Caco-2 (cell line): ENCODE results near the gene ATAD3B. TPM values are rescaled to one million over a fixed set of nuclear protein-coding genes. Genes with fewer than 3 reads are reported as not detected.

Source experiments
- BruUV-seq: library from RNA; stranded (reverse); fragments of 400-500 nt; replicated peaks from 2 replicates; lab custom pipeline; 2021; lab: Mats Ljungman, UMichigan
- CTCF ChIA-PET: fragments of 300-600 bp; sonication (Branson Sonifier 250); formaldehyde crosslinking; loops from one replicate; lab custom pipeline; 2022; ENCODE audit warnings: antibody characterized with exemption; lab: Charles Lee
- POLR2A ChIA-PET: fragments of 300-600 bp; sonication (Branson Sonifier 250); formaldehyde crosslinking; loops from one replicate; lab custom pipeline; 2022; ENCODE audit warnings: antibody characterized with exemption; lab: Charles Lee
- DNase-seq, 2 experiments: peaks; one replicate each; pipeline versions ENCODE4 v3.0.0 to v3.0.0-alpha.2; 2020 to 2022
- H3K27me3 ChIP-seq: replicated peaks from 2 replicates; pipeline ENCODE4 v1.6.0; 2011; ENCODE audit warnings: low read length; ENCODE audit not compliant: control insufficient read depth, insufficient read depth
- H3K36me3 ChIP-seq: 2 replicates; pipeline ENCODE4 v1.5.1; 2011; ENCODE audit warnings: low read length; ENCODE audit not compliant: control insufficient read depth, insufficient read depth
- H3K4me1 ChIP-seq: fragments of 250-450 bp; sonication (Bioruptor Pico); 2 replicates; pipeline ENCODE4 v1.5.1; 2020; ENCODE audit warnings: mild to moderate bottlenecking
- H3K4me3 ChIP-seq: 2 replicates; pipeline ENCODE4 v1.5.1; 2011; ENCODE audit warnings: low read depth, mild to moderate bottlenecking, control low read depth, low read length
- H3K9me3 ChIP-seq: fragments of 250-450 bp; sonication (Bioruptor Pico); 2 replicates; pipeline ENCODE4 v1.5.1; 2020; ENCODE audit warnings: mild to moderate bottlenecking, moderate library complexity
- H3K27ac Mint-ChIP-seq: one replicate; pipeline ENCODE4 v1.8.0; 2022; ENCODE audit warnings: mixed read lengths; ENCODE audit not compliant: unreplicated experiment
- H3K27me3 Mint-ChIP-seq: one replicate; pipeline ENCODE4 v1.8.0; 2022; ENCODE audit warnings: mixed read lengths; ENCODE audit not compliant: insufficient read depth, unreplicated experiment
- H3K36me3 Mint-ChIP-seq: one replicate; pipeline ENCODE4 v1.8.0; 2022; ENCODE audit warnings: mild to moderate bottlenecking, mixed read lengths; ENCODE audit not compliant: insufficient read depth, unreplicated experiment
- H3K4me1 Mint-ChIP-seq: one replicate; pipeline ENCODE4 v1.8.0; 2022; ENCODE audit warnings: low read depth, mixed read lengths; ENCODE audit not compliant: unreplicated experiment
- H3K4me3 Mint-ChIP-seq: one replicate; pipeline ENCODE4 v1.8.0; 2022; ENCODE audit warnings: mild to moderate bottlenecking, moderate library complexity, mixed read lengths; ENCODE audit not compliant: unreplicated experiment
- H3K9me3 Mint-ChIP-seq: one replicate; pipeline ENCODE4 v1.8.0; 2022; ENCODE audit warnings: mixed read lengths; ENCODE audit not compliant: unreplicated experiment
- intact Hi-C: fragments of 100-400 bp; cut with micrococcal nuclease; formaldehyde crosslinking; loops from one replicate; pipeline ENCODE4 v1.10.0; 2022; ENCODE audit not compliant: unreplicated experiment
- total RNA-seq: library from RNA; stranded (reverse); gene quantifications from 2 replicates; pipeline ENCODE4 v1.2.3, GENCODE V29; 2022
- TF ChIP-seq, protein P1 (sequence below), 2 experiments: fragments of 200-600 bp in 1 of 2; IDR thresholded peaks; 1 replicate in 1 of 2; 2 replicates in 1 of 2; pipeline versions ENCODE4 v1.5.1 to v1.8.0; 2011 to 2022; ENCODE audit warnings: antibody characterized with exemption in 1 of 2, control low read depth in 1 of 2, inconsistent platforms in 1 of 2, low read depth in 1 of 2, low read length in 1 of 2, mild to moderate bottlenecking in 1 of 2, moderate library complexity in 1 of 2; ENCODE audit not compliant: insufficient read depth in 1 of 2, severe bottlenecking in 1 of 2, unreplicated experiment in 1 of 2

ATAD3B gene
- total RNA-seq, 1 experiment from 2014 or later, result 48.1 TPM

DNA sequence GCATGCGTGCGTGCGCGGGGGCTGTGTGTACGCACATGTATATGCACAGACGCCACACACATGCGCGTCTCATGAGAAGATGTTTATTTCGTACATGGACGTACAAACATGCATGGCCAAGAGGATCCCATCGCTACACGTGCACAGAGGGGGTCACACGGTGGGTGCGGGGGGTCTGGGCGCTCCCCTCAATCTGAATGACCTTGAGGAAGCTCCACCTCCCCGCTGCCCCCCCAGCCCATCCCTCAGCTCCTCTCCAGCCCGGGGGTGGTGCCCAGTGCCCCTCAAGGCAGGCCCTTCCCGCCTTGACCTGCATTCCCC lies 67.4 kb downstream of the ATAD3B start:
- ChIA-PET CTCF (interaction anchor here (0.7 kb wide), 1 partner anchor 184 kb away, joined by 5 read pairs; no protein-coding TSS in a partner anchor), POLR2A (no interaction called here)
- intact Hi-C loops, result no loop called here
- H3K36me3 ChIP-seq, result no peaks in the 10 kb centered on the region
- no peaks in the 10 kb centered on the region for H3K9me3 Mint-ChIP-seq
- no peaks in the 10 kb centered on the region for H3K27me3 Mint-ChIP-seq
- no peaks in the 10 kb centered on the region for H3K9me3 ChIP-seq
- no peaks in the 10 kb centered on the region for H3K27me3 ChIP-seq
- H3K4me1 ChIP-seq, result no peaks in the 10 kb centered on the region
- no peak overlapping the region for H3K4me3 Mint-ChIP-seq
- peaks cover 38% of the 10 kb centered on the region for H3K36me3 Mint-ChIP-seq
- H3K4me3 ChIP-seq, result no peak overlapping the region
- H3K4me1 Mint-ChIP-seq, result no peaks in the 10 kb centered on the region
- TF ChIP-seq, protein P1, sequence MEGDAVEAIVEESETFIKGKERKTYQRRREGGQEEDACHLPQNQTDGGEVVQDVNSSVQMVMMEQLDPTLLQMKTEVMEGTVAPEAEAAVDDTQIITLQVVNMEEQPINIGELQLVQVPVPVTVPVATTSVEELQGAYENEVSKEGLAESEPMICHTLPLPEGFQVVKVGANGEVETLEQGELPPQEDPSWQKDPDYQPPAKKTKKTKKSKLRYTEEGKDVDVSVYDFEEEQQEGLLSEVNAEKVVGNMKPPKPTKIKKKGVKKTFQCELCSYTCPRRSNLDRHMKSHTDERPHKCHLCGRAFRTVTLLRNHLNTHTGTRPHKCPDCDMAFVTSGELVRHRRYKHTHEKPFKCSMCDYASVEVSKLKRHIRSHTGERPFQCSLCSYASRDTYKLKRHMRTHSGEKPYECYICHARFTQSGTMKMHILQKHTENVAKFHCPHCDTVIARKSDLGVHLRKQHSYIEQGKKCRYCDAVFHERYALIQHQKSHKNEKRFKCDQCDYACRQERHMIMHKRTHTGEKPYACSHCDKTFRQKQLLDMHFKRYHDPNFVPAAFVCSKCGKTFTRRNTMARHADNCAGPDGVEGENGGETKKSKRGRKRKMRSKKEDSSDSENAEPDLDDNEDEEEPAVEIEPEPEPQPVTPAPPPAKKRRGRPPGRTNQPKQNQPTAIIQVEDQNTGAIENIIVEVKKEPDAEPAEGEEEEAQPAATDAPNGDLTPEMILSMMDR (IDR thresholded peaks at IDR 0.05; ENCODE audit: insufficient read depth in 1 of 2, low read depth in 1 of 2, low read length in 1 of 2, severe bottlenecking in 1 of 2, unreplicated experiment in 1 of 2), result no peak
- H3K27ac Mint-ChIP-seq, result no peak overlapping the region
- no TSS peak for BruUV-seq
- DNase-seq, result no peak

- POLR2A ChIA-PET, result no interaction called here
- no peak overlapping the region for H3K4me3 Mint-ChIP-seq
- BruUV-seq, result no TSS peak
- H3K9me3 Mint-ChIP-seq, result no peaks in the 10 kb centered on the region
- no peaks in the 10 kb centered on the region for H3K4me1 Mint-ChIP-seq
- Histone ChIP-seq H3K4me1 (no peaks in the 10 kb centered on the region), H3K27me3 (no peaks in the 10 kb centered on the region), H3K4me3 (no peak overlapping the region), H3K36me3 (no peaks in the 10 kb centered on the region), H3K9me3 (no peaks in the 10 kb centered on the region)
- TF ChIP-seq, protein P1 (IDR thresholded peaks at IDR 0.05; ENCODE audit: insufficient read depth in 1 of 2, low read depth in 1 of 2, low read length in 1 of 2, severe bottlenecking in 1 of 2, unreplicated experiment in 1 of 2), result no peak
- H3K27me3 Mint-ChIP-seq, result no peaks in the 10 kb centered on the region
- CTCF ChIA-PET, result interaction anchor here (0.7 kb wide), 1 partner anchor 184 kb away, joined by 5 read pairs; no protein-coding TSS in a partner anchor
- DNase-seq, result no peak
- intact Hi-C loops, result no loop called here
- H3K27ac Mint-ChIP-seq, result no peak overlapping the region
- peaks cover 38% of the 10 kb centered on the region for H3K36me3 Mint-ChIP-seq
Observed at GRCh38 chr1:1539310-1540089, 67.9 kb downstream of the ATAD3B start.

GRCh38 chr1:1540090-1540817 lies 68.7 kb downstream of the ATAD3B start, which contains the start of gene TMEM240:
Gene TMEM240 (minus strand): TSS chr1:1540624. CDS start chr1:1540346, 278 bp downstream.
- BruUV-seq, result no TSS peak

More at GRCh38 chr1:1540090-1540817, 68.7 kb downstream of the ATAD3B start, which contains the start of gene TMEM240:
- H3K36me3 Mint-ChIP-seq, result peaks cover 41% of the 10 kb centered on the region
- H3K4me1 Mint-ChIP-seq, result no peaks in the 10 kb centered on the region
- no peaks in the 10 kb centered on the region for H3K27me3 Mint-ChIP-seq
- no peaks in the 10 kb centered on the region for H3K9me3 Mint-ChIP-seq
- H3K4me1 ChIP-seq, result no peaks in the 10 kb centered on the region
- ChIA-PET POLR2A (no interaction called here), CTCF (no interaction called here)
- TF ChIP-seq, protein P1 (IDR thresholded peaks at IDR 0.05; ENCODE audit: insufficient read depth in 1 of 2, low read depth in 1 of 2, low read length in 1 of 2, severe bottlenecking in 1 of 2, unreplicated experiment in 1 of 2), result no peak
- no peak within 1 kb of the TSS for H3K4me3 Mint-ChIP-seq
- no peak within 1 kb of the TSS for H3K4me3 ChIP-seq
- H3K36me3 ChIP-seq, result no peaks in the 10 kb centered on the region
- intact Hi-C loops, result no loop called here
- H3K9me3 ChIP-seq, result no peaks in the 10 kb centered on the region
- no peaks in the 10 kb centered on the region for H3K27me3 ChIP-seq
- DNase-seq, result no peak
- no peak within 1 kb of the TSS for H3K27ac Mint-ChIP-seq
